Heart left ventricle (tissue), 13 donors: ENCODE data around the gene ERN1.

ENCODE experiments used
- POLR2A ChIP-seq, 2 donors: fragments of 450-650 bp; IDR thresholded peaks; one replicate each; pipeline ENCODE4 v1.6.1; 2017; ENCODE audit warnings: antibody characterized with exemption in 2 of 2, mild to moderate bottlenecking in 2 of 2, moderate library complexity in 2 of 2
- TF ChIP-seq, protein P1 (sequence below), 12 donors: fragments of 200-600 bp; sonication (generic) in 4 of 12; IDR thresholded peaks; one replicate each; pipeline versions ENCODE4 v1.5.0 to v1.8.0; 2018 to 2022; ENCODE audit warnings: antibody characterized with exemption in 12 of 12, mild to moderate bottlenecking in 5 of 12
- donor health status: ischemic (EF 13 %, LVEDD 7.1; RV severe dilation, severe dysfunction).
- donor health status: DM: no; HTN: yes; CAD: no.
- donor health status: DM: no; HTN: no; CAD: no.
- donor health status: ischemic (EF 25% LVEDD 6.9; RV normal size, moderate dysfunction).
- donor health status: ischemic (EF 25% LVEDD 5.7; RV mildly dilated, moderate dysfunction).
- donor health status: ischemic (EF 35%, LVEDD 5.7; RV mildly dilated, moderate dysfunction).
- donor health status: nonischemic (EF 11% LVEDD 7.7; RV severe dilation, severe dysfunction).
- donor health status: DM: yes; HTN: yes; CAD: no.
- donor health status: PGD.
- donor health status: ischemic (EF 29% LVEDD 5.4; RV normal size, mild dysfunction).
- donor health status: nonischemic (EF 23%, LVEDD 6.1; RV moderate dilation, normal function).

DNA sequence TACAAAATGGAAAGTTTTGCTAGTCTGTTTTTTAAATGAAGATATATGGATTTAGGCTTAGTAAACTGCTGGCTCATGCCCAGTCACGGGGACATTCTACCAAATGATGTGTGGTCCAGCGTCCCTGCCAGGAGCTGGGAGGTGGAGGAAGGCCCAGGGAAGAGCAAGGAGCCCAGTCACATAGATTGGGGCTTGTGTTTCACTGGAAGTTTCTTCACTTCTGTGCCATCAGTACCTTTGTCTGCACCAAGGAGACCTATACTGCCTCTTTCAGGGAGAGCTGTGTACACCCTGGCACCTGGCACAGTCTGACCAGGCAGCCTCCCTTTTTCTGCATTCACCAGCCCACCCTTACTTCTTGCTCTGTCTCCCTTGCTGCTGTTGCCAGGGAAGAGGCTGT lies 32.6 kb upstream of the ERN1 start:
- TF ChIP-seq, protein P1, sequence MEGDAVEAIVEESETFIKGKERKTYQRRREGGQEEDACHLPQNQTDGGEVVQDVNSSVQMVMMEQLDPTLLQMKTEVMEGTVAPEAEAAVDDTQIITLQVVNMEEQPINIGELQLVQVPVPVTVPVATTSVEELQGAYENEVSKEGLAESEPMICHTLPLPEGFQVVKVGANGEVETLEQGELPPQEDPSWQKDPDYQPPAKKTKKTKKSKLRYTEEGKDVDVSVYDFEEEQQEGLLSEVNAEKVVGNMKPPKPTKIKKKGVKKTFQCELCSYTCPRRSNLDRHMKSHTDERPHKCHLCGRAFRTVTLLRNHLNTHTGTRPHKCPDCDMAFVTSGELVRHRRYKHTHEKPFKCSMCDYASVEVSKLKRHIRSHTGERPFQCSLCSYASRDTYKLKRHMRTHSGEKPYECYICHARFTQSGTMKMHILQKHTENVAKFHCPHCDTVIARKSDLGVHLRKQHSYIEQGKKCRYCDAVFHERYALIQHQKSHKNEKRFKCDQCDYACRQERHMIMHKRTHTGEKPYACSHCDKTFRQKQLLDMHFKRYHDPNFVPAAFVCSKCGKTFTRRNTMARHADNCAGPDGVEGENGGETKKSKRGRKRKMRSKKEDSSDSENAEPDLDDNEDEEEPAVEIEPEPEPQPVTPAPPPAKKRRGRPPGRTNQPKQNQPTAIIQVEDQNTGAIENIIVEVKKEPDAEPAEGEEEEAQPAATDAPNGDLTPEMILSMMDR (IDR thresholded peaks at IDR 0.05), result no peak
- TF ChIP-seq POLR2A (IDR thresholded peaks at IDR 0.05), result no peak
